Activated naive CD4-positive, alpha-beta T cell treated with anti-CD3 and anti-CD28 coated beads for 36 hours (primary cell): ENCODE results near the gene OR10D3. TPM values are rescaled to one million over a fixed set of nuclear protein-coding genes. Genes with fewer than 3 reads are reported as not detected.
"Not testable (repeated sequence)": the region's sequence is repeated elsewhere in the genome, so short reads cannot be mapped to it uniquely, and the experiment has no call there.

ENCODE experiments used
- CTCF ChIA-PET: fragments of 350-600 bp; sonication (Branson Sonifier 250); formaldehyde crosslinking; loops from one replicate; lab custom pipeline; 2021; ENCODE audit warnings: antibody characterized with exemption; lab: Charles Lee
- DNase-seq: peaks from one replicate; pipeline ENCODE4 v3.0.0-alpha.2; 2020
- H3K27ac Mint-ChIP-seq: one replicate; pipeline ENCODE4 v1.8.0; 2021; ENCODE audit warnings: mild to moderate bottlenecking, mixed read lengths
- H3K27me3 Mint-ChIP-seq: one replicate; pipeline ENCODE4 v1.8.0; 2021; ENCODE audit warnings: low read depth, mixed read lengths
- H3K36me3 Mint-ChIP-seq: one replicate; pipeline ENCODE4 v1.8.0; 2021; ENCODE audit warnings: low read depth, mixed read lengths
- H3K4me1 Mint-ChIP-seq: one replicate; pipeline ENCODE4 v1.8.0; 2021; ENCODE audit warnings: low read depth, mixed read lengths
- H3K4me3 Mint-ChIP-seq: one replicate; pipeline ENCODE4 v1.8.0; 2021; ENCODE audit warnings: mild to moderate bottlenecking, moderate library complexity, mixed read lengths
- H3K9me3 Mint-ChIP-seq: one replicate; pipeline ENCODE4 v1.8.0; 2021; ENCODE audit warnings: mixed read lengths
- intact Hi-C: fragments of 100-400 bp; cut with micrococcal nuclease; formaldehyde crosslinking; loops from one replicate; pipeline ENCODE4 v1.15.1; 2023
- total RNA-seq, 2 experiments: library from RNA; stranded (reverse); gene quantifications; one replicate each; pipeline ENCODE4 v1.2.3, GENCODE V29; 2021

The OR10D3 gene
- total RNA-seq, 2 experiments from 2014 or later, result not detected

DNA sequence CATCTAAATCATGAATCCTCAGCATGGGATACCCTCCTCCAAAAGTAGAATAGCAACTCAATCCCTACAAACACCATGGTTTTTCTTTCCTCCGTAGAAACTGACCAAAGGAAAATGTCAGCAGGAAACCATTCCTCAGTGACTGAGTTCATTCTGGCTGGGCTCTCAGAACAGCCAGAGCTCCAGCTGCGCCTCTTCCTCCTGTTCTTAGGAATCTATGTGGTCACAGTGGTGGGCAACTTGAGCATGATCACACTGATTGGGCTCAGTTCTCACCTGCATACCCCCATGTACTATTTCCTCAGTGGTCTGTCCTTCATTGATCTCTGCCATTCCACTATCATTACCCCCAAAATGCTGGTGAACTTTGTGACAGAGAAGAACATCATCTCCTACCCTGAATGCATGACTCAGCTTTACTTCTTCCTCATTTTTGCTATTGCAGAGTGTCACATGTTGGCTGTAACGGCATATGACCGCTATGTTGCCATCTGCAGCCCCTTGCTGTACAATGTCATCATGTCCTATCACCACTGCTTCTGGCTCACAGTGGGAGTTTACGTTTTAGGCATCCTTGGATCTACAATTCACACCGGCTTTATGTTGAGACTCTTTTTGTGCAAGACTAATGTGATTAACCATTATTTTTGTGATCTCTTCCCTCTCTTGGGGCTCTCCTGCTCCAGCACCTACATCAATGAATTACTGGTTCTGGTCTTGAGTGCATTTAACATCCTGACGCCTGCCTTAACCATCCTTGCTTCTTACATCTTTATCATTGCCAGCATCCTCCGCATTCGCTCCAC lies 41.7 kb downstream of the OR10D3 start:
- CTCF ChIA-PET, DNase-seq, H3K9me3 Mint-ChIP-seq, intact Hi-C loops, H3K4me3 Mint-ChIP-seq, H3K4me1 Mint-ChIP-seq, H3K36me3 Mint-ChIP-seq, H3K27ac Mint-ChIP-seq: not testable (repeated sequence)
- peaks cover 15% of the 10 kb centered on the region for H3K27me3 Mint-ChIP-seq

DNA sequence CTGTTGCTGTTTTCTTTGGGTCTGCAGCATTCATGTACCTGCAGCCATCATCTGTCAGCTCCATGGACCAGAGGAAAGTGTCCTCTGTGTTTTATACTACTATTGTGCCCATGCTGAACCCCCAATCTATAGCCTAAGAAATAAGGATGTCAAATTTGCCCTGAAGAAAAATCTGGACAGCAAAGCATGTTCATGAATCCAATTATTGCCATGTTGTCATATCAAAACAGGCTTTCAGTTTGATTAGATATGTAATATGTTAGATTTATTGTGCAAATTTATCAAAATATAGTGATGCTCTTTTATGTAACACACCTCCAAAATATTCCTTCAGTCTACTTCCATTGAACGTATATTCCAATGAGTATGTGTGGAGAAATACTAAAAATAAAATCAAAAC lies 42.3 kb downstream of the OR10D3 start:
- H3K27ac Mint-ChIP-seq, result no peak overlapping the region
- H3K4me3 Mint-ChIP-seq, result no peak overlapping the region
- no peaks in the 10 kb centered on the region for H3K9me3 Mint-ChIP-seq
- H3K27me3 Mint-ChIP-seq, result peaks cover 15% of the 10 kb centered on the region
- no peaks in the 10 kb centered on the region for H3K4me1 Mint-ChIP-seq
- DNase-seq, result no peak
- CTCF ChIA-PET, result no interaction called here
- H3K36me3 Mint-ChIP-seq, result no peaks in the 10 kb centered on the region
- intact Hi-C loops, result no loop called here

DNA sequence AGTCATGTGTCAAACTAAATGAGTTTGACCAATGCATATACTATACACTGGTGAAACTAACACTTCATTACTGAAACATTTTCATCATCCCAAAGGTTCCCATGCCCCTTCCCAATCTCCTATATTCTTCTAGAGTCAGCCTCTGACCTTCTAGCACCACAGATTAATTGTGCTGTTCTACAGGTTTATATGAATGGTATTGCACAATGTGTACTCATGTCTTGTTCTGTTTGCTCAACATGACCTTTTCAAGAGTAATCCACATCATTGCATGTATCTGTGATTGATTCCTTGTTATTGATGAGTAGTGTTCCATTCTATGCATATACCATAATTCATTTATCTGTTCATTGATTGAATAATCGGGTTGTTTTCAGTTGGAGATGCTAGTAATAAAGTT lies 50.2 kb downstream of the OR10D3 start:
- no peaks in the 10 kb centered on the region for H3K9me3 Mint-ChIP-seq
- H3K4me3 Mint-ChIP-seq, result no peak overlapping the region
- CTCF ChIA-PET, result no interaction called here
- H3K27ac Mint-ChIP-seq, result no peak overlapping the region
- no peaks in the 10 kb centered on the region for H3K36me3 Mint-ChIP-seq
- DNase-seq, result no peak
- H3K4me1 Mint-ChIP-seq, result no peaks in the 10 kb centered on the region
- no peaks in the 10 kb centered on the region for H3K27me3 Mint-ChIP-seq
- intact Hi-C loops, result no loop called here

Other genes starting within 250 kb of the OR10D3 start
- not detected for gene OR4D5, start 243.7 kb upstream of the OR10D3 start, total RNA-seq
- not detected for gene OR6T1, start 239.5 kb upstream of the OR10D3 start, total RNA-seq
- not detected for gene OR10S1, start 205.6 kb upstream of the OR10D3 start, total RNA-seq
- gene OR10G6, start 188.2 kb upstream of the OR10D3 start, total RNA-seq, result not detected
- not detected for gene OR10G4, start 170.3 kb upstream of the OR10D3 start, total RNA-seq
- not detected for gene OR10G9, start 160.3 kb upstream of the OR10D3 start, total RNA-seq
- not detected for gene OR10G8, start 156.5 kb upstream of the OR10D3 start, total RNA-seq
- not detected for gene OR10G7, start 142.0 kb upstream of the OR10D3 start, total RNA-seq
- gene VWA5A, start 67.9 kb upstream of the OR10D3 start, total RNA-seq, result 10 to 100 TPM in 1 of 2 experiments, 1 to 10 TPM in 1; 9.7 to 11.4 TPM
- gene OR8G1, start 57.8 kb downstream of the OR10D3 start, total RNA-seq, result not detected
- gene OR8G5, start 73.0 kb downstream of the OR10D3 start, total RNA-seq, result not detected
- gene OR8D1, start 130.6 kb downstream of the OR10D3 start, total RNA-seq, result not detected
- gene OR8D2, start 136.9 kb downstream of the OR10D3 start, total RNA-seq, result not detected
- not detected for gene OR8B2, start 201.2 kb downstream of the OR10D3 start, total RNA-seq
- gene OR8B3, start 215.7 kb downstream of the OR10D3 start, total RNA-seq, result not detected
- gene OR8B4, start 241.5 kb downstream of the OR10D3 start, total RNA-seq, result not detected